ENCODE data around the gene EIF2A.
"Not testable (repeated sequence)": the region's sequence is repeated elsewhere in the genome, so short reads cannot be mapped to it uniquely, and the experiment has no call there.

The EIF2A gene

DNA sequence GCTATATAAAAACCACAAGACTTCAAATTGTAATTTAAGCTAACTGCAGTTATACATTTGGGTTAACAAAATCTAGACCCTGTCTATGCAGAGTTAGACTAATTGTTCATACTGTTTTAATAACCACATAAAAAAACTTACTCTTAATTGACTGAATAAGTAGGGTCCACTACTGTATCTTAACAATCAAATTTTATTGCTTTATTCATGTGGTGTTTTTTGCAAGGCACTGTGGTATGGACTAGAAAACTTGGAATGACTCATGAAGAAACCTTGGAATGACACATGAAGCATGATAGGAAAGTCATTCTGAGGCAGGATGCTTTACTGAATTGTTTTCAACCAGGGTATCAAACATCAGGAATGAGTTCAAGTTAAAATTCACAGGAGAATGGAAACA, 2.5 kb upstream of the EIF2A start:
- no peak for DNase-seq

DNA sequence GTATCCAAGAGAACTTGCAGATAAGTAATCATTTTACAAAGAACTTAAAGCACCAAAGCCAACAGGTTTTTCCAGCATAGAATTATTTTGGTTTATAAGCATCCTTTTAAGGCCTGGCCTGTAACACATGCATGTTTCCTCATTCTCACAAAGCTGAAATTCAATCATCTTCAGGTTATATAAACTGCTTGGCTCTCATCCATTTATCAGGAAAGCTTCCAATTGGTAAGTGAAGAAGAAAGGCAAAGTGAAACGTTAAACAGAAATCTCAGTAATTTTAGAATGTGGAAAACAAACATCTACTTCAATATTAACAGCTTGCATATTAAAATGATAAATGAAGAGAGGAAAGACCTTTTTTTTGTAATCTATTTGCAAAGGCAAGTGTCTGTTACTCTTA, 1.9 kb upstream of the EIF2A start:
- DNase-seq: no peak

DNA sequence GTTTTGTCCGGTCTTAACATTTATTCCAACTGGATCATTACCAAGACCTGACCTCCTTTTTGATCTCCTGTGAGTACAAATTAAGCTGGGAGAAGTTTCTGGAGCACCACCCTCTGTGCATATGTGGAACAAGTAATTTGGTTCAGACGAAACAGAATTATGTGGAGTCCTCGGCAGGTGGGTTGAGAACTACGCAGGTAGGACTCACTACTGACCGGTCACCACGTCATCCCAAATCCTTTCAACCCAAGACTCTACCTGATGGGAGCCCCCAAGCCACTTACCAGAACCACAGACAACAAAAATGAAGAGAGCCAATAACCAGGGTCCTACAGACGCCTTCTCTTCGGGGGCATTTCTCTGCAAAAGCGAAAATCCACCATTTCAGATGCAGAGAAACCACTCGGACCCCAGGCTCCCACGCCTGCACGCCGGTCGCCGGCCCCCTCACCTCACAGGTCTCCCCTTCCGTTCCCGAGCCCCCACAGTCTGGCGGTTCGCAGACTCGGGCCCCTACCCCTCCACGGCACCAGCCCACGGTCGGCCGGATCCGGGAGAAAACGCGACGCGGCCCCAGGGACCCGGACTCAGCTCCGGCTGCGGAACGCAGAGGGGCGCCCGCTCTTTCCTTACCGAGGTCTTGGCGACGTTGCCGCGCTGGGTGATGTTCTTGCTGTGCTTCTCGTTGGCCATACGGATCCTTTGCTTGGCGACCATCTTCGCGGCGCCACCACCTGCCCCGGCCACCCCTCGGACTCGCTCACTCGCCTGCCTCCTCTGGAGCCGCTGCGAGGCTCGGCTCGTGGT, 965 bp upstream of the EIF2A start:
- peak; percentile 21 for DNase-seq

DNA sequence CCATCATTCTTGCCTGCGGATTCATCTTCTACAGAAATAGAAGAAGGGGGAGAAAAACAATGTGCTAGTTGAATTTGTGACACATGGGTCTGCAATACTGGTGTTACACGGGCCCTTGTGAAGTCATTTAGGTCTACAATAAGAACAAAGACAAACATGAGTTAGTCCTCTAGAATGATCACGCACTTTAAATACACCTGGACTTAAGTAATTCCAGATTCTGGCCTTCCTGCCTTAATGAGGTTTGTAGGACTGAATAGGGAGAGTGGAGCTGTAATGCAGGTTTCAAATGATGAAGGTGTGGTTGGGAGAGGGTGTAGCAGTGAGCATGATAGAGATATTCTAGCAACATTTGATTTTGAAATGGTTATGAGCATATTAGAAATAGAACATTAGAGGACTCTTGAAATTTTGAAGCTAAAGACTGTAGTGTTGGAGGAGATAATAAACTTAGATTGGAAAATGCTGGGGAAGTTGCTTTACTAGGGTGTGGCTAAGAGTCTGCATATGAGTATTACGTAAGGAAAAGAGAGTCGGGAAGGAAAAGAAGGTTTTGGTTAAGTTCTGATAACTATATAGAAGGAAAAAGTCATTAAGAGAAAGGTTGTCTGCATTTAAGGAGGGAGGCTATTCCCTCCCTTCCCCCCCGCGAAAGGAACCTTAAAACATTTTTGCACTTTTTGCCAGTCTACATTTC, 606 bp downstream of the EIF2A start:
- no peak for DNase-seq

DNA sequence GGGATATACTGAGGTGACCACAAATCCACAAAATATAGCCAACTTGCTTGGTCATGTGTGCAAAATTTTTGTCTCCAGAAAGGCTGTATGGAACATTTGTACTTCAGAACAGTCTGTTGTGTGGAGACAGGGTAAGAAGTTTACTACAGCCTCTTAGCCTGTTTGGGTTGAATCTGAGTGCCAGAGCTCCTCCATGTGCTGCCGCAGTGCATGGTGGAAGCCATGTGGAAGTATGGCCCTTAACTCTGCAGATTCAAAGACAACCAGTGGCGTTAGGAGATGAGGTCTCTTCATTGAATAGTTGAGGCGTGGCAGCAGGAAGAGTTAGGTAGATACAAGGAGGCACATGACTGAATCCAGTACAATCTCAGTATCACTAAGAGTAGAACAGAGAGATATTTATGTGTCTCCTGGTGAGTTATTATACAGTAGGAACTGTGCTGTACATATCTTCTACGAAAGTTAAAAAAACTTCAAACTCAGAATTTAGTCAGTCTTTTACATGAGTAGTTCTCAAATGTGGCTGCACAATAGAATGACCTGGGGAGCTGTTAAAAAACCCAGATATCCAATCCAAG, 9.4 kb downstream of the EIF2A start:
- no peak for DNase-seq

DNA sequence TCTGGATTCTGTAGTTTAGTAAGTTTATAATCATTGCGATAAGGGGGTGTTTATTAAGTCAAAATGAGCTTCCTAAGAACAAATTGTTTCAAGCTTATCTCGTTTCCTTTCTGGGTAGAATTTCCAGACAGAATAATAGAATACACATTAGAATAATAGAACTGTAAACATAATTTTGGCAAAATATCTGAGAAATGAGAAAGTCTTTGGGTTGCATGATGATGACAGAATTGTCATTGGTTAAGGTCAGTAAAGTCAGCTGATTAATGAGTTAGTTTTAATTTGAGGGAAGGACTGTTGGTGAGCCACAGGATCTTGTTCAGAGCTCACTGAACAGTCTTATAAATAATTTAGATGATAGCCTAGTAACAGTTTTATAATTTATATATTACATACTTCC, 10.2 kb downstream of the EIF2A start:
- DNase-seq: no peak

DNA sequence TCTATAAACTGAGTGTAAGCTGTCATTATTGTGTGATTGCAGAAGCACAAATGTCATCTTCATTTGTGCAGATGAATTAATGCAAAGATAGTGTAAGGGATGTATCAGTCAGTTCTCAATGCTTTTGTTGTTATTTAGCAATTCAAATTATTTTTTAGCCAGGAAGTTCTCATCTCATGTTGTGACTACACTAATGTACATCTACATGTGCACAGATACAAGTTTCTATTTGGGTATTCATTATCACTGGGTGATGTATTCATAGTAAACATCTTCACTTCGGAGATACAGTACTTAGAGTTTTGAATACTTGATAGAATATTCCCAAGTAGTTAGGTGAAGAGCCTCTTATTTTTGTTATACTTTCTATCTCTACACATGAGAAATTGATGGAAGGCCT, 11.1 kb downstream of the EIF2A start:
- no peak for DNase-seq

DNA sequence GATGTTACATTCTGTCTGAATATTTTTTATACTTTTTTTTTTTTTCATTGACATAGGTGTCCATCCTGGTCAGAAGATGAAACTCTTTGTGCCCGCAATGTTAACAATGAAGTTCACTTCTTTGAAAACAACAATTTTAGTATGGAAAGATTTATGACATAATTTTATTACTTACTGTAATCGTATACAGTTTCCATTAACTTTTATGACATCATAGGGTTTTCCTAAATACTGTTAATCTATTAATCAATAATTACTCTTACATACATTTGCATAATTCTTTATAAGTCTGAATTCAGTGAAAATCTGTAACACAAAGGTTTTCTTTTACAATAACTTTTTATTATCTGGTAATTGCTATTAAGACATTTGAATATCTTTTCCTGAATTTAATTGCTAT, 17.7 kb downstream of the EIF2A start:
- no peak for DNase-seq

DNA sequence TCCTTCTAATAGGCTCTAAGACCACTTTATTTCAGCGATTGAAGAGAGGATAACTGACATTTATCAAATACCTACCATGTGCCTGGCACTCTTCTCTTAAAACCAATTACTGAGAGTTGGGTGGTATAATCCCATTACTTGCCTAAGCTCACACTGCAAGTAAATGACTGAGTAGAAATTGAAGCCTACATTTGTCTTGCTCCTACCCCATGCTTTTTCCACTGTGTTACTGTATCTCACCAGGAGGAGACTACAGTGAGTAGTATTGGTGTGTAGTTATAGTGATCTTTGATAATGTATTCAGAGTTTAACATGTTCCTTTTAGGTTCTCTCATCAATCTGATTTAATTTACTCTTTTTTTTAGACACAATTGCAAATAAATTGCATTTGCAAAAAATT, 20.7 kb downstream of the EIF2A start:
- no peak for DNase-seq

DNA sequence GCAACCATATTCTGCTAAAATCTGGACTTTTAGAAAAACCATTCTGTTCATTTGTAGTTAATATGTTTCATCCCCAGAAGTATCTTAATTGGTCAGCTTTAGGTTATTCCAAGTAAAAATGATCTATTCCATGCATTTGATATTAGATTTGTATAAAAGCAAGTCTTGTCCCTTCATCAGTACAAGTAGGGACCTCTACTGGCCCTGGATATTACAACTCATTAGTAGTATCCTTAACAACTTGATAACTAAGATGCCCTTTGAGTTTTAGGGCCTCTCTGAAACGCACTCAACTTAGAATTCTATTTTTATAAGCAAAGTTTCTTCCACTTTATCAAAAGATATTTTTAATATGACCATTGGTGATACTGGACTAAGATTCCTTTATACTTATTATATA, 31.3 kb downstream of the EIF2A start:
- no peak for DNase-seq

DNA sequence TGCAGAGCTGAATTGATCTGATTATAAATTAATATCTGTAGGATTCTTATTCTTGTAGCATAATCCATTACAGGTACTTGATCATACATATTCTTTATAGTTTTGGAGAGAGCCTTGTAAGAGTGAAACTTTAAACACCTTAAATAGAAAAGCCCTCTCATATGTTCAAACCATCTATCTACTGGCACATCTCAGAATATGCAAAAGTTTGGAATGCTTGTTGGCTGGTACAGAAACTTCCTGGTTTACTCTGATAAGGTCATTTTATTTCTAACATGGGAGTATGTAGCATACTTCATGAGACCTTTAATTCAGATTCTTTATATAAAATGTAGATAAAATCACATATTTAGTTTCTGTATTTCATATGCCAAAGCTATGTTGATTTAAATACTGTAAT, 34.6 kb downstream of the EIF2A start:
- DNase-seq: no peak

DNA sequence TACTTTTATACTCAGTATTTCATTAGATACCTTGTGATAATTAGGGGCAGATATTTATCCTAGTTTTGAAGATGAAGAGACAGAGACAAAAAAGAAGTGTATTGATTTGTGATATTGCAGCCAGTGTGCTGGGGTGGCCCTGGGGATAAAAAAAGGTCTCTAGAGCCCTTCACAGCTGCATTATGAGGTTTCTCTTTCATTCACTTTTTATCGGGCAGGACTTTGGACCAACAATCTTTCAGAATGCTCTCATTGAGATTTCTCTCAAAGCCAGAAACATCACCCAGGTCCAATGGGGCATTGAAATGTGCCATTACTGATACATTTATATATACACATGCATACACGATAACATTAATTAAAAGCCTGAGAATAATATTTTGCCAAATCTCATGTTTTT, 36.0 kb downstream of the EIF2A start:
- DNase-seq: no peak

DNA sequence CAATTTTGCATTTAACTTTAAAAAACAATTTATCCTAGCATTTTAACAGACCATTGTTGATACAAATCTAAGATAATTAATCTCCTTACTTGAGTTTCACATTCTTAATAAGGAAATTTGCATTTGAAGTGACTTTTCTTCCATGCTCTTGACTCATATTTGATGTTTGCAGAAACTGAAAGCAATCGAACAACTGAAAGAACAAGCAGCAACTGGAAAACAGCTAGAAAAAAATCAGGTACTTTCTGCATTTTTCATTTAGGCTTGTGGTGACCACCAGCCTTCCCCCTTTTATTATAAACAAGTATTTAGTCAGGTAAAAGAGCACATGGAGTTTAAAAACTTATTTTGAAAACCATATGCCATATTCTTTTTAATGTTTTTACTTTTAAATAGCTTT, 36.4 kb downstream of the EIF2A start:
- no peak for DNase-seq

DNA sequence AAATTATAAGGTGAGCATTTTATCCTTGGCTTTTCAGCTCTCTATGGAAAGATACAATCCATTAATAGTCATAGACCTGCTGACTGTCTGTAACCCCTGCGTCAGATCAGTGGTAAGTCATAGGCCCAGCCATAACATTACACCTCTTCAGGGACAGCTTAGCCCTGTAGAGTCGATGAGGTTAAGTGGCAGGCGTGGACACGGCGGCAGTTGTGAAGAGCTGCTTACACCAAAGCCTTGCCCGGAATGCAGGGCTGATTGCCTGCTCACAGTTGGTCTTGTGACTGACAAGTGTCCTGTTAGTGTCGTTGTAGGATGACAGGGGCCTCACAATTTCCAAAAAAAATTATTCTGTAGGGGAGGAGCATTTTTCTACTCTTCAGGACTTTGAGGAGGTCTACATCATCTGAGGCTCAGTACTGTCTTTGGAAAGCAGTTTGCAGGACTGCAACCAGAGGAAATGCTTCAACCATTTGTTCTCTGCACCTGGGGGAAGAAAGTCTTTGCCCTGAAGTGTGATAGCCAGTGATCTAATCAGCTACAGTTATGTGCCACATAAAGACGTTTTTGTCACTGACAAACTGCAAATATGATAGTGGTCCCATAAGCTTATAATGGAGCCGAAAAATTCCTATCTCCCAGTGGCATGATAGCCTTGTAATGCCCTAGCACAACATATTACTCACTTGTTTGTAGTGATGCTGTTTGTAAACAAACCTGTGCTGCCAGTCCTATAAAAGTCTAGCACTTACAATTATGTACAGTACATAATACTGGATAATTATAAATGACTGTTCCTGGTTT, 41.6 kb downstream of the EIF2A start:
- no peak for DNase-seq

DNA sequence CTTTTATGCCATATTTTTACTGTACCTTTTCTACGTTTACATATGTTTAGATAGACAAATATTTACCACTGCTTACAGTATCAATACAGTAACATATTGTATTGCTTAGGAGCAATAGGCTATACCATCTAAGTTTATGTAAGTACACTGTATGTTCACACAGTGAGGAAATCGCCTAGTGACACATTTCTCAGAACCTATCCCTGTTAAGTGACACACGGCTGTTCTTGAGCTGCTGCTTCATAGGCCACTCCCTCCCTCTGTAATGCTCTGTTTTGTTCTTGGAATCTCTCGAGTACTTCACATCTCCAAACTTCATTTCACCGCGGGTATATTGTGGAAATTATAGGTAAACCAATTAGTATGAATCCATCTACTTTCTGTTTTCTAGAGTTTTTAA, 43.2 kb downstream of the EIF2A start:
- no peak for DNase-seq

DNA sequence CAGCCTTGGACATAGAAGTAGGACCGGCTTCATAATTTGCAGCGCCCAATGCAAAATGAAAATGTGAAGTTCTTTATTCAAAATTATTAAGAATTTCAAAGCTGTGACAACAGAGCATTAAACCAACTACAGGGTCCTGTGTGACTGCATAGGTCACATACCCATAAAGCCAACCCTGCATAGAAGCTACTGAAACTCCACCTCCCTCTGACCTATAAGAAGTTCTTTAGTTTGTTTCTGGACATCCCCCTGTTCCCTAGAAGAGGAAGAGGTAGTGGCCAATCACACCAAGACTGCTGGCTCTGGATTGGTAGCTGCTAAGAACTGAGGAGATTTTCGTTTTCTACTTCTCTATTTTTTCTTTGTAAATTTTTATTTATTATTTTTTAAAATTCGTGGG, 47.6 kb downstream of the EIF2A start:
- DNase-seq: no peak

DNA sequence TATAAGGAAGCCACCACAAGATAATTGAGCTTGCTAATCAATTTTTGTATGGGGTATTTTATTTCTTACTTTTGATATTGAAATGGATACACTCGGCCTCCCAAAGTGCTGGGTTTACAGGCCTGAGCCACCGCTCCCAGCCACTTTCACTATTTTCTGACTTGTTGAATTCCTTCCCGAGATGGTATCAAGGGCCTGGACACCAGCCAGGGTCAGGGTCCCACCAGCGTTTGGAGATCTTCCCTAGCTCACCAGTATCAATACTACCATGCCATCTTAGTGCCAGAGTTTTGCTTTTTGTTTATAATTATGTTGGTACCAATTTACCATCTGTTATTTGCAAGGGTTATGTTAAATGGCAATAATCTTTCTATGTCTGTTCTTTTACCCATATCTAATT, 51.1 kb downstream of the EIF2A start:
- DNase-seq: no peak

DNA sequence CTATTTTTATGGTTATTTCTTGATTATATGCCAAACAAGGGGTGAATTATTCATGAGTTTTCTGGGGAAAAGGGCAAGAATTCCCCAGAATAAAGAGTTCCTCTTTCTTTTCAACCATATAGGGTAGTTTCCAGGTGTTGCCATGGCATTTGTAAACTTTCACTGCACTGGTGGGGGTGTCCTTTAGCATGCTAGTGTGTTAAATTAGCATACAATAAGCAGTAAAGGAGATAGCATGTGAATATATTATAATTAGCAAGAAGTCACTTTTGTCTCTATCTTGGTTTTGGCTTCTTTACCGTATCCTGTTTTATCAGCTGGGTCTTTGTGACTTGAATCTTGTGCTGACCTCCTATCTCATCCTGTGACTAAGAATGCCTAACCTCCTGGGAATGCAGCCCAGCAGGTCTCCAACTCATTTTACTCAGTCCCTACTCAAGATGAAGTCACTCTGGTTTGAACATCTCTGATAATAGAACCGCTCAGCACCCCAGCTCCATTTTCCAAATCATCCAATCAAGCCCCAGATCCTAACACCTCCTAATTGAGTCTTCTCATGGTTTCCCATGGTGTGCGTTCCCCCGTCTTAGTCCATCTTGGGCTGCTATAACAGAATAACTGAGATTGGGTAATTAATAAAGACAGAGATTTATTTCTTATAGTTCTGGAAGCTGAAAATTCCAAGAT, 53.2 kb downstream of the EIF2A start:
- peak; percentile 32 for DNase-seq

DNA sequence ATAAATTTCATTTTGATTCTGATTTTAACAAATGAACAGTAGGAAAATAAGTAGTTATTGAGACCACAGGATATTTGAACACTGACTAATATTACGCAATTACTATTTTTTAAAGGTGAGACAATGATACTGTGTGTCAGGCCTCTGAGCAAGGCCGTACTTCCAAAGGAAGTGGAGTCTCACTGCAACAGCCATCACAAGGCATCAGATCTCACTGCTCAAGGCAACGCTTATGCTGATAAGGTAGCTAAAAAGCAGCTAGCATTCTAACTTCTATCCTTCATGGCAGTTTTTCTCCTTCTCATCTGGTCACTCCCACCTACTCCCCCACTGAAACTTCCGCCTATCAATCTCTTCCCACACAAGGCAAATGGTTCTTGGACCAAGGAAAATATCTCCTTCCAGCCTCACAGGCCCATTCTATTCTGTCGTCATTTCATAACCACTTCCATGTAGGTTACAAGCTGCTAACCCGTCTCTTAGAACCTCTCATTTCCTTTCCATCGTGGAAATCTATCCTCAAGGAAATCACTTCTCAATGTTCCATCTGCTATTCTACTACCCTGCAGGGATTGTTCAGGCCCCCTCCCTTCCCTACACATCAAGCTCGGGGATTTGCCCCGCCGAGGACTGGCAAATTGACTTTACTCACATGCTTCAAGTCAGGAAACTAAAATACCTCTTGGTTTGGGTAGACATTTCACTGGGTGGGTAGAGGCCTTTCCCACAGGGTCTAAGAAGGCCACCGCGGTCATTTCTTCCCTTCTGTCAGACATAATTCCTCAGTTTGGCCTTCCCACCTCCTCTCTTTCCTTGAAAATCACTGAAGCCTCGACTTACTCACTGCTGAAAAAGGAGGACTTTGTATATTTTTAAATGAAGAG, 54.3 kb downstream of the EIF2A start:
- DNase-seq: not testable (repeated sequence)

DNA sequence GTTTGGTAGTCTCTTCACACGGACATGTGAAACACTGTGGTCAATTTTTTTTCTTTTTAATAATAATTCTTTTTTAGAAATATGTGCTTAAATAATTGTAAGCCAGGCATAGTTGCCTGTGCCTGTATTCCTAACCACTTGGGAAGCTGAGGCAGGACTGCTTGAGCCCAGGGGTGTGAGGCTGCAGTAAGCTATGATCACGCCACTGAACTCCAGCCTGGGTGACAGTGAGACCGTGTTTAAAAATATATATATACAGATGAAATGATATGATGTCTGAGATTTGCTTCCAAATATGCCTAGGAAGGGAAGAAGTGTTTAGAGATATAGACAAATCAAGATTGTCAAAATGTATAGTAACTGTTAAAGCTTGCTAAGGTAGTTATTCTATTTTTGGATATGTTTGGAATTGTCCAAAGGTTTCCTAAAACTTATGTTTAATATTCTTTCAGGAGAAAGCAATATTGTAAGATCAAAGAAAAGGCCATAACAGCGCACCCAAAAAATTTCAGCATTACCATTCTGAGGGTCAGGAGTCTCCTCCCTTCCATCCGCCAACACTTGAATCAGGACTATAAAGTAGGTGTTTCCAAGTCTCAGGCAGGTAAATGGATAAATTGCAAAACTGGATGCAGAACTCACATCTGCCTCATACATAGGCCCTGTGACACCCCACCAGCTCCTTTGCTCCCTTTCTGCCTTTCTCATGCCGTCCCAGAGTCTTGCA, 56.0 kb downstream of the EIF2A start:
- no peak for DNase-seq

Data from CD4-positive, alpha-beta T cell treated with Interleukin-15 for 1 hour (primary cell).